SU-DHL-6 (cell line): ENCODE data around the gene SLC9B2.

ENCODE experiments used
- EZH2phosphoT487 ChIP-seq: fragments of 200-600 bp; sonication (generic), shearing (Covaris generic); conservative IDR thresholded peaks from 2 replicates; pipeline ENCODE4 v1.6.1; 2018; ENCODE audit warnings: mild to moderate bottlenecking, antibody characterized with exemption, low read length, moderate library complexity, mixed read lengths
- TF ChIP-seq, protein P1 (sequence below): fragments of 200-600 bp; sonication (generic); IDR thresholded peaks from one replicate; pipeline ENCODE4 v1.5.1; 2017; ENCODE audit warnings: antibody characterized with exemption, mild to moderate bottlenecking, low read length, moderate library complexity; ENCODE audit not compliant: insufficient read depth, poor library complexity, severe bottlenecking

DNA sequence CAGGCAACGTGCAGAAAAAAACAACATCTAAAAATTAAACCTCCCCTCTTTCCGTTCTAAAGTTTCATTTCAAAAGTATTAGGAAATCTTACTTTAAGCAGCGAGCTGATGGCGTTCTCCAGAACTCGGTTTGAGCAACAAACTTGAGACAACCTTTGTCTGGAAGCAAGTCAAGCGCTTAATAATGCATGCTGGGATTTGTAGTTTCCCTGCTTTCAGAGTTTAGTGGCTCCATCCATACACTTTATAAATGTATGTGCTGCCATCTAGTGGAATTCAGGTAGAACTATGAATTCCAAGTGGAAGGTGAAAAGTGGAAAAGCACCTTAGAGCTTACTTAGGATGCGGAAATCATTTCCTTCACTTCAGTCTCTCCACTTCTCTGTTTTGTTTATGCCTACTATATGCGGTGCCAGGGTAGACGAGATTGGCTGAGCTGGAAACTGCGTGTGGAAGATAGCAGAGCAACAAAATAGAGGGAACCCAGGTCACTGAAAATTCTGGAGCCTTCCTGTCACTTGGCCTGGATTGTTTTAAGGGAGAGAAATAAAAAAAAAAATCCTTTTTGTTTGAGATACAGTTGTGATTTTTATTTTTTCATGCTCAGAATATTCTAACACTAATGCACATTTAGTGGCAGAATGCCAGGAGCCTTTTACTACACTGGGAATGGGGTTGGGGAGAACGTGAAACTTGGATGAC, 23.3 kb upstream of the SLC9B2 start, which contains the start of gene BDH2:
- TF ChIP-seq, protein P1, sequence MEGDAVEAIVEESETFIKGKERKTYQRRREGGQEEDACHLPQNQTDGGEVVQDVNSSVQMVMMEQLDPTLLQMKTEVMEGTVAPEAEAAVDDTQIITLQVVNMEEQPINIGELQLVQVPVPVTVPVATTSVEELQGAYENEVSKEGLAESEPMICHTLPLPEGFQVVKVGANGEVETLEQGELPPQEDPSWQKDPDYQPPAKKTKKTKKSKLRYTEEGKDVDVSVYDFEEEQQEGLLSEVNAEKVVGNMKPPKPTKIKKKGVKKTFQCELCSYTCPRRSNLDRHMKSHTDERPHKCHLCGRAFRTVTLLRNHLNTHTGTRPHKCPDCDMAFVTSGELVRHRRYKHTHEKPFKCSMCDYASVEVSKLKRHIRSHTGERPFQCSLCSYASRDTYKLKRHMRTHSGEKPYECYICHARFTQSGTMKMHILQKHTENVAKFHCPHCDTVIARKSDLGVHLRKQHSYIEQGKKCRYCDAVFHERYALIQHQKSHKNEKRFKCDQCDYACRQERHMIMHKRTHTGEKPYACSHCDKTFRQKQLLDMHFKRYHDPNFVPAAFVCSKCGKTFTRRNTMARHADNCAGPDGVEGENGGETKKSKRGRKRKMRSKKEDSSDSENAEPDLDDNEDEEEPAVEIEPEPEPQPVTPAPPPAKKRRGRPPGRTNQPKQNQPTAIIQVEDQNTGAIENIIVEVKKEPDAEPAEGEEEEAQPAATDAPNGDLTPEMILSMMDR: peak; percentile 17
- TF ChIP-seq EZH2phosphoT487: no peak
